Activated gamma-delta T cell treated with Interleukin-2 at 50 U/mL for 16 hours (primary cell): ENCODE data around the gene MGAT5.

Experiments used
- DNase-seq: peaks from one replicate; pipeline ENCODE4 v3.0.0-alpha.2; 2020

The MGAT5 gene

DNA sequence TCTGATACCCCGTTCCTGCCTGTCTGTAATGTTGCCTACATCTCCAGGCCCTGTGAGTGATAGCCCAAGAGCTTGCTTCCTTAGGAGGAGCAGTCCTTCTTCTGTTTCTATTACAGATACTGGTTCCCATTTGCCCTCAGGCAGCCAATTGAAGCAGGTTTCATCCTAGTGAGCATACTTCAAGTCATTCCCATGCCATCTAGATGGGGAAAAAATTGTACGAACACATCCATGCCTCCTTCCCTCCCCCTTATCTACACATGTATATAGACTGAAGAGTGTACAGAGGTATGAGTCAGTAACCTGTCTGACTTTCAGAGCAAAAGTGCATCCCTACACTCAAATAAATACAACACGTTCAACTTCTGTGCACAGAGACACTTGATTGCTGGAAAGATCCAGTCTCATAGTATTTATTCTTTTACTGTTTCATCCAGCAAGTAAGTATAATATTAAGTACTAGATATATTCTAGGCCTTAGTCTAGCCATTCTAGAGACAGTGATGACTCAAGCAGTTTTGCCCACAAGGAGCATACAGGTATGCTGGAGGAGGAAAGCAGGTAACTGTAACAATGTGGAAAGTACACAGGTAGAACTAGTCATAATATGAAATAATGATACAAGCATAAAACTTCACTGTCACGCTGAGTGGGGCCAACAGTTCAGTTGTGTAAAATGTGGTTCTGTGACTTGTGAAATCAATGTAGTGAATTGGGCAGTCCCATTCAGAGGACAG lies 153.4 kb downstream of the MGAT5 start:
- DNase-seq = no peak

GRCh38 chr2:134408386-134408785 lies 154.5 kb downstream of the MGAT5 start:
- DNase-seq = no peak

GRCh38 chr2:134408791-134409190 lies 154.9 kb downstream of the MGAT5 start:
- DNase-seq = no peak

DNA sequence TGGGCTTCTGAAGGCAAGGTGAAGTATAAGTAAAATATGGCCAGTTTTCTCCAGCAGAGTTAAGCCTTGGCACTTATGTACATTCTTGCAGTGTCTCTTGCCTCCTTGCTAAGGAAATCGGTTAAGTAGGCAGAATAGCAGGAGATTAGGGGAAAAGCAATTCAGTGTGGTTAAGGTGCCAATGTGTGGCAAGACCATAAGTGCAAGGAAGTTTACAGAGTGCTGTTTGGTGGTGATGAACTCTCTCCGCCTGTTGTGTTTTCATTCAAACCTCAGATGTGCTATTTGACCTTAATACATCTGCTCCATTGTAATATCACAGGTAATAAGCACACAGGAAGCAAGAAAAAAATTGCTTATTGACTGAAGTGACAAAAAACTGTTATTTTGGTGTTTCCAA lies 156.1 kb downstream of the MGAT5 start:
- DNase-seq = no peak

DNA sequence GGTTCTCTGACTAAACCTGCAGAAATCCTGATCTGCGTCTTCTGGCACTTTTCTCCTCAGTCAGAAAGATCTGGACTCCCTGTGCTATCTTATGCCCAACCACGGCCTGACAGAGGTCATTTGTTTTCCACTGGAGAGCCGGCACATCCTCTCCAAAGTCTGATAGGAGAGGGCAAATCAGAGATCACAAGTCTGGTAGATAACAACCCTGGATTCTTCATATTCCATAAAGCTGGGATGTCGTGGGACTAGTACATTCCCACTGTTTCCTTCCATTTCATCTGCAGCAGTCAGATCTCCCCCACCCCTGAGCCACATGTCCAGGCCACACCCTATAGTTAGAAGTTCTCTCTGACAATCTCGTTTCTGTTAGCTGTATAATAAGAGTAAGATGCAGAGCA lies 157.0 kb downstream of the MGAT5 start:
- no peak for DNase-seq

- no peak for DNase-seq
Observed at GRCh38 chr2:134411279-134411827, 157.5 kb downstream of the MGAT5 start.

DNA sequence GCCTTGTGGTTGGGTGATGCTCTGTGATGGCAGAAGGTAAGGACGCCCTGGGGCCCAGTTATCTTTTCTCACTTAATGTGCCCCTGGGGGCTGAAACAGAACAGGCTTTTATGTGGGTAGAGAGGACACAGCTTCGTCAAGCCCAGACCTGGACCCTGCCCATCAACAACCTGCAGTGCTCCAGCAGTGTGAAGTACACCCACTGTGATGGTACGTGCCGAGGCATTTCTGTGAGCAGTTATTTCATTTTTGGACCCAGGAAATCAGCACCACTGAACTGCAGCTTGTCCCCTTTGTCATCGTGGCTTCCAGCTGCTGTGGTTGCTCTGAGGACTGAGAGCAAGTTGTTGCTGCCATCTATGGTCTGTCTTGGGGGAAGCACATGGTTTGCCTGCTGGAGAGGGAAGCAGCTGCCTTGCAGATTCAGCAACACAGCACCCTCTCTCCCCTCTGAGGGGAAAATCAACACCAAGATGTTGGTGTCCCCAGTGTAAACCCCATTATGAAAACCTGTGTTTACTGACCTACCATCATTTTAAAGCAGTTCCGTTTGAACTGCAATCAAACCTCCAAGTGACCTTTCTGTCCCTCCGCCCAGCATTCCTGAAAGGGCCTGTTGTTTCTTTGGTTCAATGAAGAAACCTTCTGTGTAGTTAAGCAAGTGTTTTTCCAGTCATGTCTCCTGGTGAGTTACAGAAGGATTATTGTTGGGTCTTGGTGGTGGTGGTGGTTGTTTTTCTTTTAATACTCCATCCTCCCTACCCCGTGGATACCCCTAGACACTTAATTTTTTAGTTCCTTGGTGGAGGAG lies 158.2 kb downstream of the MGAT5 start:
- DNase-seq = peak; percentile 63

DNA sequence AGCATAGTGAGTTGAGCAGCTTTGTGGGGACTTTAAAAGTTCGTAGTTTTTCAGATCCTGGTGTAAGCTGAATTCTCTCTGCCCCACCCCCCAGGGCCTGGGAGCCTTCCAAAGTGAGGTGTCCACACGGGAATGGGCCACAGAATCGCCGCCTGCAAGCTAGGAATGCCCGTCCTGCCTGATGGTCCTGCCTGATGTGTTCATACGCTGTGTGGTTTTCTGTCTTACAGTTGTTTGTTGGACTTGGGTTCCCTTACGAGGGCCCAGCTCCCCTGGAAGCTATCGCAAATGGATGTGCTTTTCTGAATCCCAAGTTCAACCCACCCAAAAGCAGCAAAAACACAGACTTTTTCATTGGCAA lies 158.7 kb downstream of the MGAT5 start:
- no peak for DNase-seq

GRCh38 chr2:134413430-134413829 lies 159.6 kb downstream of the MGAT5 start:
- no peak for DNase-seq

- no peak for DNase-seq
Observed at GRCh38 chr2:134413912-134414311, 160.0 kb downstream of the MGAT5 start.

- DNase-seq = no peak
Observed at GRCh38 chr2:134416018-134416417, 162.1 kb downstream of the MGAT5 start.

DNA sequence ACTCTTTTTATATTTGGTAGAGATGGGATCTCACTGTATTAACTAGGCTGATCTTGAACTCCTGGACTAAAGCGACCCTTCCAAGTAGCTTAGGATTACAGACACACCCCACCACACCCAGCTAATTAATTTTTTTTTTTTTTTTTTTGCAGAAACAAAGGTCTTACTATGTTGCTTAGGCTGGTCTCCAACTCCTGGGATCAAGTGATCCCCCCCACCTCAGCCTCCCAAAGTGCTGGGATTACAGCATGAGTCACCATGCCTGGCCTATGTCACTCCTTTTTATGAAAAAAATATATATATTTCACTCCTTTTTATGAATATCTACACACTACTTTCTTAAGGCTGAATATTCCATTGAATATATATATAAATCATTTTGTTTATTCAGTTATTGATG lies 162.8 kb downstream of the MGAT5 start:
- no peak for DNase-seq

DNA sequence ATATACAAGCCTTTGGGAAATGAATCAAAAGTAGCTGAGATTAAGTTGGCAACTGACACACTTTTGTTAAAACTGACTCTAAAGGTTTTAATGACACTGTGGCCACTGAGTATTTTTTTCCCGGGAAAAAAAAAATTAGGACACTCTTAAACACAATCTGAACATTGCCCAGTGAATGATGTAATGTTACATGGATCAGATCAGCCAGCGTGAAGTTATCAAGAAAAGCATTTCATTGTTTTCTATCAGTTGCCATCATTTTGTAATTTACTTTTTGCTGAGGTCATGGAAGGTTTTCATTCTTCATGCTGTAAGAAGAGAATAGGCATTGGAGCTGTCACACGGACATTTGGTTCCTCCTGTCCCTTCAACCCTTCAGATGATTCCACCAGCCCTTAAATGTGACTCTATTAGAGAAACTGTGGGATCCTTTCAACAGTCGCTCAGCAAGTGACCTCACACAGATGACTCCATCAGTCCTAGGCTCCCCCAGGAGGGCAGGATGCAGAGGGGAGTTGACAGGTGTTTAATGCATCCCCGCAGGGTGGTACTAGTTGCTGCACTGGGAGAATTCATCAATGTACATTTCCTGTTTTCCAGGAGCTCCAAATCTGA lies 164.2 kb downstream of the MGAT5 start:
- no peak for DNase-seq

- no peak for DNase-seq
Observed at GRCh38 chr2:134420259-134420658, 166.4 kb downstream of the MGAT5 start.

DNA sequence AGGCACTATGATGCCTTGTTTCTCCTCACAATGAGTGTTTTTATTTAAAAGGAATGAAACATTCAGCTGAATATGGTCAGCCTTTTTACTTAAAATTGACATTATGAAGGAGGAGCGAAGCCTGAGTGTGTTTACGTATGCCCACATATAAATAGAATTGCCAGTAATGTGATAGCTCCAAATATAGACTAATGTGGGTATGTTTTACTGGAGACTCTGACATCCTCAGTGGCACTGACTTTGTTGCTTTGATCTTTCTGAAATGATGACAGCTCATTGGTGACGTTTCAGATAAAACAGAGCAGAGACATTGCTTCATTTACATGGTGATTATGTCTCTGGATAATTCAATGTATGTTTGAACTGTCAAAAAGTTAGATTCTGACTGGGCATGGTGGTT lies 167.0 kb downstream of the MGAT5 start:
- no peak for DNase-seq

GRCh38 chr2:134421556-134422328 lies 167.9 kb downstream of the MGAT5 start:
- no peak for DNase-seq

DNA sequence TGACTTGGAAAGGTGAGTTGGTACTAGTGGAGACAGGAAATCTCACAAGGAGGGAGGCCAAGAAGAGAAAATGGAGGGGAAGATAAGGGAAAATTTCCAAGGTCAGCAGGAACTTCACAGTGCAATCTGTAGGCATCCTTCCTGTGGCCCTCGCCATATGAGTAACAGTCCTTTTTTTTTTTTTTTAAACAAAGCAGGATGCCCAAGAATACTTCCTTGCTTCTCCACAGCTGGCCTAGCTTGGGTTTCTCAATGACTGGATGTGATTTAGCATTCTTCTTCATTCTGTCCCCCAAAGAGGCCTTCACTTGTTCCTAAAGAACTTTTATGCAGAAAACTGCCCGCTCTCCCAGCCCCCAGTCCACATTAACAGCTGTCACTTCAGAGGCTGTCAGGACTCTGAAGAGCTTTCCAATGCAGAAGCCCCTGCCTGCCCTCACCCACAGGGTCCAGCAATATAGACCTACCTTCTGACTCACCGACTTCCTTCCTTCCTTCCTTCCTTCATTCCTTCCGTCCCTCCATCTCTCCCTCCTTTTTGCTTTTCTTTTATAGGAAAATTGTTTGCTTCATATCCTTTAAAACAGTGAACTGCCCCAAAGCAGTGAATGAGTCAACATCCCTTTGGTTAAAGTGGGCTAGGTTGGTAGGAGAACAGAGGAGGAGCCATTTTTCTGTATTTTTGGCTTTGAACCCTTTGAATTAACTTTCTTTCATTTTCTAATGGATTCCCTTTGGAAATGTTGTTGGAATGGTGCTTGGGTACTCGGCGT lies 172.0 kb downstream of the MGAT5 start:
- no peak for DNase-seq

DNA sequence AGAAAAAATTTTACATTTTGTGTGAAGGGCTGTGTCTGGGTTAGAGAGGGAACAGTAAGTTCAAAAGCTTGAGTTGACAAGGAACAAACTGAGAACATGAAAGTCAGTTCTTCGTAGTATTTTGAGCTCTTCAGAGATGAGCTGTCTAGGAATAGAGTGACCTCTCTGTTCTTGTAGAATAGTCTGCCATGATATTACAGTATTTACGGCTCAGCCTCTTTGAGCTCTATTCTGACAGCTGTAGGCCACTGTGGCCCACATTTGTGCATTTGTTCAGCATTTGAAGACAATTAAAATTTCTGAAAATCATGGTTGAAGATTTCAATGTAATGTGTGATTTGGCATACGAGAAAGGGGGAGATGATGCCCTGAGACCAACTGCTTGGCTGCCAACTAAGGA lies 172.8 kb downstream of the MGAT5 start:
- DNase-seq = no peak

GRCh38 chr2:134429886-134430285 lies 176.0 kb downstream of the MGAT5 start:
- no peak for DNase-seq

DNA sequence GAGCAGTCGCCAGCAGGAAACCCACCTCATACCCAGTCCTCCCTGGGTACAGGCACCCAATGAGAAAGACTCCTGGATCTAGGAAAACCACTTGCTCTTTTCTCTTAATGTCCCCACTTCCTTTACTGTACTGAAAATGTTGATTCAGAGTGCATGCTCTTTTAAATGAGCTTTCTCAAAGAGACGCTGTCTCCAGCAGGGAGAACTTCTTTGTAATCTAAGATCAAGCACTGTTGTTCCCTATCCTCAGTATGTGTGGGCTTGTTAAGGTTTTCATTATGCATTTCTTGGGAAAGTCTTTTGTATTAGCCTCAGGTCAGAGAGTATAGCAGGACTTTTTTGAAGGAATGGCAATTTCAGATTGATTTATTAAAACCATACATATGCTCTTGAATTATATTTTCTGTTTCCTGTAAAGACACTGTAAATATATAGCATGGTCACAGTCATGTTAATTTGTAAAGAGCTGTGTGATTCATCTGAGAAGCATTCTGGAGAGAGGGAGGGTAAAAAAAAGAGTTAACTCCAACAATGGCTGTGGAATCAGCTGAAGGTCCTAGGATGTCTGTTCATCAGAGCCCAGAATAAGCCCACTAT lies 178.1 kb downstream of the MGAT5 start:
- no peak for DNase-seq

GRCh38 chr2:134432435-134432883 lies 178.6 kb downstream of the MGAT5 start:
- no peak for DNase-seq

GRCh38 chr2:134433469-134433868 lies 179.6 kb downstream of the MGAT5 start:
- DNase-seq = no peak
